Endothelial cell of umbilical vein (primary cell): ENCODE results near the gene KLC1. TPM values are rescaled to one million over a fixed set of nuclear protein-coding genes. Genes with fewer than 3 reads are reported as not detected.

ENCODE experiments used
- BruUV-seq: library from RNA; stranded (reverse); fragments of 400-500 nt; replicated peaks from 2 replicates; lab custom pipeline; 2021; lab: Mats Ljungman, UMichigan
- CTCF ChIA-PET: fragments of 300-600, 350-600 bp; sonication (Branson Sonifier 250); formaldehyde crosslinking; loops from one replicate; lab custom pipeline; 2021; ENCODE audit warnings: antibody characterized with exemption, inconsistent platforms; lab: Charles Lee
- POLR2A ChIA-PET: fragments of 300-600, 350-600 bp; sonication (Branson Sonifier 250); formaldehyde crosslinking; loops from one replicate; lab custom pipeline; 2021; ENCODE audit warnings: antibody characterized with exemption, inconsistent platforms; lab: Charles Lee
- DNase-seq: peaks from one replicate; pipeline ENCODE4 v3.0.0-alpha.2; 2011; ENCODE audit warnings: low read depth, low spot score
- FAIRE-seq: peaks from 2 replicates; lab custom pipeline; 2011; peaks lifted over from hg19 to GRCh38; lab: Jason Lieb, UNC
- H2AFZ ChIP-seq: 2 replicates; pipeline ENCODE4 v1.6.0; 2012; ENCODE audit warnings: low read depth, low read length, control low read depth, inconsistent platforms
- H3K27ac ChIP-seq: 2 replicates; pipeline ENCODE4 v1.5.1; 2011; ENCODE audit warnings: low read depth, mild to moderate bottlenecking, control low read depth, low read length, moderate library complexity; ENCODE audit not compliant: insufficient read depth
- H3K27me3 ChIP-seq, 2 experiments: 2 replicates each; pipeline versions ENCODE4 v1.6.0 to v1.6.1; 2011; ENCODE audit warnings: low read length in 2 of 2, mixed read lengths in 1 of 2; ENCODE audit not compliant: control insufficient read depth in 2 of 2, insufficient read depth in 2 of 2
- H3K36me3 ChIP-seq, 2 experiments: 2 replicates in 1 of 2; 3 replicates in 1 of 2; pipeline ENCODE4 v1.5.1; 2011; ENCODE audit warnings: low read length in 2 of 2, mild to moderate bottlenecking in 1 of 2, moderate library complexity in 1 of 2; ENCODE audit not compliant: control insufficient read depth in 2 of 2, insufficient read depth in 2 of 2; ENCODE audit errors: extremely low read depth in 1 of 2
- H3K4me1 ChIP-seq: 3 replicates; pipeline ENCODE4 v1.5.1; 2011; ENCODE audit warnings: mild to moderate bottlenecking, low read length; ENCODE audit not compliant: control insufficient read depth, insufficient read depth; ENCODE audit errors: extremely low read depth
- H3K4me2 ChIP-seq: 2 replicates; pipeline ENCODE4 v1.6.1; 2011; ENCODE audit warnings: low read length, control low read depth, mixed read lengths; ENCODE audit not compliant: insufficient read depth
- H3K4me3 ChIP-seq, 3 experiments: fragments of 200-600 bp in 1 of 3; sonication (generic), shearing (Covaris generic) in 1 of 3; replicated peaks in 1 of 3; 2 replicates each; pipeline ENCODE4 v1.5.1; 2011 to 2016; ENCODE audit warnings: control low read depth in 3 of 3, low read length in 3 of 3, mild to moderate bottlenecking in 2 of 3, inconsistent platforms in 1 of 3, low read depth in 1 of 3, moderate library complexity in 1 of 3; ENCODE audit not compliant: insufficient read depth in 1 of 3
- H3K79me2 ChIP-seq: 2 replicates; pipeline ENCODE4 v1.6.0; 2012; ENCODE audit warnings: low read length, inconsistent platforms; ENCODE audit not compliant: control insufficient read depth, insufficient read depth
- H3K9ac ChIP-seq: replicated peaks from 2 replicates; pipeline ENCODE3; 2011; ENCODE audit warnings: low read length, control low read depth; ENCODE audit not compliant: insufficient read depth; ENCODE audit errors: extremely low read depth
- H3K9me1 ChIP-seq: replicated peaks from 3 replicates; pipeline ENCODE4 v1.6.0; 2011; ENCODE audit warnings: mild to moderate bottlenecking, low read length; ENCODE audit not compliant: control insufficient read depth, insufficient read depth; ENCODE audit errors: extremely low read depth
- H3K9me3 ChIP-seq: replicated peaks from 2 replicates; pipeline ENCODE4 v1.5.1; 2012; ENCODE audit warnings: low read length, inconsistent platforms; ENCODE audit not compliant: control insufficient read depth, insufficient read depth
- H4K20me1 ChIP-seq: replicated peaks from 2 replicates; pipeline ENCODE3; 2011; ENCODE audit warnings: mild to moderate bottlenecking, low read length; ENCODE audit not compliant: control insufficient read depth, insufficient read depth; ENCODE audit errors: extremely low read depth
- CTCF ChIP-seq, 2 donors: IDR thresholded peaks; 1 replicate in 1 of 2; 2 replicates in 1 of 2; pipeline ENCODE4 v1.5.1; 2011; ENCODE audit warnings: low read length in 2 of 2, mild to moderate bottlenecking in 2 of 2, moderate library complexity in 2 of 2, control low read depth in 1 of 2, inconsistent platforms in 1 of 2, low read depth in 1 of 2; ENCODE audit not compliant: insufficient read depth in 1 of 2; ENCODE audit errors: extremely low read depth in 1 of 2
- EZH2 ChIP-seq: IDR thresholded peaks from 2 replicates; pipeline ENCODE4 v1.6.1; 2012; ENCODE audit warnings: borderline replicate concordance, low read depth, mild to moderate bottlenecking, moderate library complexity, low read length, inconsistent platforms; ENCODE audit not compliant: severe bottlenecking
- FOS ChIP-seq: IDR thresholded peaks from 2 replicates; pipeline ENCODE4 v1.6.1; 2011; ENCODE audit warnings: mild to moderate bottlenecking, low read length, moderate library complexity, borderline replicate concordance; ENCODE audit not compliant: insufficient read depth
- GATA2 ChIP-seq: IDR thresholded peaks from 2 replicates; pipeline ENCODE4 v1.7.0; 2011; ENCODE audit warnings: low read depth, mild to moderate bottlenecking, moderate library complexity, mixed read lengths, low read length; ENCODE audit not compliant: insufficient read length, insufficient read depth
- JUN ChIP-seq: IDR thresholded peaks from 2 replicates; pipeline ENCODE4 v1.6.1; 2011; ENCODE audit warnings: borderline replicate concordance, low read depth; ENCODE audit not compliant: insufficient read length, insufficient read depth
- POLR2AphosphoS5 ChIP-seq: IDR thresholded peaks from 2 replicates; pipeline ENCODE4 v1.6.1; 2012; ENCODE audit warnings: low read depth, mild to moderate bottlenecking, control low read depth, low read length, moderate library complexity; ENCODE audit not compliant: insufficient read depth
- dilution Hi-C: fragments of 300-500 bp; cut with MboI; formaldehyde crosslinking; loops from one replicate; pipeline ENCODE4 v1.15.0; 2019; ENCODE audit warnings: low sequenced_read_pairs; ENCODE audit not compliant: extremely low pct_ligation_motif_present
- intact Hi-C: fragments of 100-400 bp; cut with micrococcal nuclease; formaldehyde crosslinking; loops from one replicate; pipeline ENCODE4 v1.10.0; 2022
- polyA plus RNA-seq, 4 experiments: library from polyadenylated mRNA; depleted of rRNA in 3 of 4; stranded (reverse) in 3 of 4; unstranded in 1 of 4; fragments of >200 nt; gene quantifications; 2 replicates each; pipeline versions ENCODE4 v1.2.1 to v1.2.3, GENCODE V29; 2011 to 2012; ENCODE audit warnings: missing spikeins in 1 of 4
- total RNA-seq: library from RNA; stranded (reverse); gene quantifications from 2 replicates; pipeline ENCODE4 v1.2.3, GENCODE V29; 2021

The KLC1 gene
- total and polyA plus RNA-seq, 2 donors (not counting 3 experiments of a cell fraction or from before 2014, with no cell fraction given), result 124 to 233 TPM

GRCh38 chr14:103726474-103726873 lies 97.5 kb downstream of the KLC1 start:
- Histone ChIP-seq H3K4me2 (no peak overlapping the region), H3K27ac (no peak overlapping the region), H3K36me3 (peaks cover 0 to 17% of the 10 kb centered on the region in 2 experiments), H3K4me3 (no peak overlapping the region), H3K9me1 (no peaks in the 10 kb centered on the region), H3K9me3 (no peaks in the 10 kb centered on the region), H3K4me1 (no peaks in the 10 kb centered on the region), H4K20me1 (no peaks in the 10 kb centered on the region), H3K9ac (no peak overlapping the region), H3K27me3 (no peaks in the 10 kb centered on the region), H2AFZ (no peak overlapping the region), H3K79me2 (peaks cover 36% of the 10 kb centered on the region)
- FAIRE-seq (no peak), DNase-seq (no peak)
- dilution Hi-C loops (no loop called here), intact Hi-C loops (no loop called here)
- POLR2A ChIA-PET, result no interaction called here
- CTCF ChIA-PET, result no interaction called here
- no TSS peak for BruUV-seq
- TF ChIP-seq GATA2 (no peak), CTCF (IDR thresholded peaks at IDR 0.05; ENCODE audit: extremely low read depth in 1 of 2, insufficient read depth in 1 of 2, low read depth in 1 of 2, low read length in 2 of 2) (no peak), POLR2AphosphoS5 (no peak), JUN (no peak), FOS (no peak), EZH2 (no peak)
